Raji (cell line): Measurements from ENCODE around the gene IFT52.

Experiments
- POLR2A ChIP-seq: IDR thresholded peaks from 2 replicates; pipeline ENCODE4 v1.6.1; 2011; ENCODE audit warnings: low read depth, low read length, control low read depth; ENCODE audit not compliant: insufficient read depth

IFT52 gene

GRCh38 chr20:43590392-43591303 lies at the start of gene IFT52:
TSS of gene IFT52 (plus strand) at chr20:43590937. CDS start at chr20:43594699, 3,762 bp downstream.
- peak; percentile 76 for TF ChIP-seq POLR2A

GRCh38 chr20:43541214-43541613 lies 49.5 kb upstream of the IFT52 start:
- TF ChIP-seq POLR2A, result no peak

- TF ChIP-seq POLR2A, result no peak
Measured at GRCh38 chr20:43542161-43542560, 48.6 kb upstream of the IFT52 start.

GRCh38 chr20:43542674-43543073 lies 48.1 kb upstream of the IFT52 start:
- no peak for TF ChIP-seq POLR2A

GRCh38 chr20:43543138-43543537 lies 47.6 kb upstream of the IFT52 start:
- no peak for TF ChIP-seq POLR2A

GRCh38 chr20:43544501-43544900 lies 46.2 kb upstream of the IFT52 start:
- TF ChIP-seq POLR2A, result no peak

- TF ChIP-seq POLR2A, result no peak
Measured at GRCh38 chr20:43545837-43546578, 44.7 kb upstream of the IFT52 start.

- no peak for TF ChIP-seq POLR2A
Measured at GRCh38 chr20:43548273-43548880, 42.4 kb upstream of the IFT52 start.

- TF ChIP-seq POLR2A, result no peak
Measured at GRCh38 chr20:43549416-43550065, 41.2 kb upstream of the IFT52 start.

GRCh38 chr20:43550456-43550855 lies 40.3 kb upstream of the IFT52 start:
- TF ChIP-seq POLR2A, result no peak

GRCh38 chr20:43554369-43554768 lies 36.4 kb upstream of the IFT52 start:
- TF ChIP-seq POLR2A, result no peak

- TF ChIP-seq POLR2A, result no peak
Measured at GRCh38 chr20:43558412-43559146, 32.2 kb upstream of the IFT52 start, which contains the start of gene SGK2. TSS of gene SGK2 (plus strand) at chr20:43559027. CDS start at chr20:43566496, 7,469 bp downstream.

- TF ChIP-seq POLR2A, result no peak
Measured at GRCh38 chr20:43559147-43559987, 31.4 kb upstream of the IFT52 start.
